B cell (primary cell): ENCODE measurements around the gene TMEM150C.

Experiments used
- CTCF ChIP-seq: fragments of 200-600 bp; IDR thresholded peaks from one replicate; pipeline ENCODE4 v1.8.0; 2022; ENCODE audit warnings: antibody characterized with exemption, mild to moderate bottlenecking
- EZH2 ChIP-seq: IDR thresholded peaks from 2 replicates; pipeline ENCODE4 v1.6.1; 2012; ENCODE audit warnings: borderline replicate concordance, low read depth, mild to moderate bottlenecking, moderate library complexity, low read length; ENCODE audit not compliant: insufficient read depth, poor library complexity, severe bottlenecking

- TF ChIP-seq CTCF: no peak
- no peak for TF ChIP-seq EZH2
Measured at GRCh38 chr4:82439088-82439487, 122.7 kb downstream of the TMEM150C start.
